GM18519 (cell line): ENCODE results near the gene MAPK14.
A peak's percentile ranks its signal among the peaks of the same experiment; 100 is the strongest.
"Not testable (repeated sequence)": the region's sequence is repeated elsewhere in the genome, so short reads cannot be mapped to it uniquely, and the experiment has no call there.

Experiments
- ATAC-seq: cut with Tn5 transposase; IDR thresholded peaks from one replicate; pipeline ENCODE4 v1.9.1; 2021; ENCODE audit warnings: mild to moderate bottlenecking, moderate library complexity; ENCODE audit not compliant: unreplicated experiment, low FRiP score

The MAPK14 gene

GRCh38 chr6:36027501-36028087 is at the start of gene MAPK14:
MAPK14 (plus strand) TSS chr6:36027808; CDS start chr6:36028158, 350 bp downstream.
- ATAC-seq, result peak; percentile 73

- not testable (repeated sequence) for ATAC-seq
Observed at GRCh38 chr6:35980126-35980525, 47.5 kb upstream of the MAPK14 start.

- ATAC-seq, result no peak
Observed at GRCh38 chr6:35980991-35981645, 46.5 kb upstream of the MAPK14 start.

- ATAC-seq, result no peak
Observed at GRCh38 chr6:35984701-35985100, 42.9 kb upstream of the MAPK14 start.

- not testable (repeated sequence) for ATAC-seq
Observed at GRCh38 chr6:35988047-35988446, 39.6 kb upstream of the MAPK14 start.

GRCh38 chr6:35993150-35993549 is 34.5 kb upstream of the MAPK14 start:
- no peak for ATAC-seq

- no peak for ATAC-seq
Observed at GRCh38 chr6:36000451-36000850, 27.2 kb upstream of the MAPK14 start.

GRCh38 chr6:36015666-36016065 is 11.9 kb upstream of the MAPK14 start:
- ATAC-seq, result no peak

- ATAC-seq, result no peak
Observed at GRCh38 chr6:36018339-36018738, 9.3 kb upstream of the MAPK14 start.

- ATAC-seq, result no peak
Observed at GRCh38 chr6:36019167-36019566, 8.4 kb upstream of the MAPK14 start.

- ATAC-seq, result no peak
Observed at GRCh38 chr6:36020154-36020553, 7.5 kb upstream of the MAPK14 start.

- no peak for ATAC-seq
Observed at GRCh38 chr6:36023996-36024795, 3.4 kb upstream of the MAPK14 start, which contains the start of gene SLC26A8. SLC26A8 (minus strand) TSS chr6:36024641; CDS start chr6:36019707, 4,934 bp downstream.

- no peak for ATAC-seq
Observed at GRCh38 chr6:36025260-36025931, 2.2 kb upstream of the MAPK14 start.

GRCh38 chr6:36025932-36026327 is 1.7 kb upstream of the MAPK14 start:
- no peak for ATAC-seq

GRCh38 chr6:36028088-36028876 is 674 bp downstream of the MAPK14 start:
- peak; percentile 12 for ATAC-seq

- ATAC-seq, result no peak
Observed at GRCh38 chr6:36028877-36029324, 1.3 kb downstream of the MAPK14 start.

- ATAC-seq, result no peak
Observed at GRCh38 chr6:36029464-36029863, 1.9 kb downstream of the MAPK14 start.

GRCh38 chr6:36032261-36032660 is 4.7 kb downstream of the MAPK14 start:
- no peak for ATAC-seq

- ATAC-seq, result not testable (repeated sequence)
Observed at GRCh38 chr6:36033144-36033543, 5.5 kb downstream of the MAPK14 start.

- no peak for ATAC-seq
Observed at GRCh38 chr6:36033935-36034334, 6.3 kb downstream of the MAPK14 start.
